HepG2 (cell line): ENCODE results near the gene C20orf144. TPM values are rescaled to one million over a fixed set of nuclear protein-coding genes. Genes with fewer than 3 reads are reported as not detected.

ENCODE experiments used
- ATAC-seq: fragments of 200-7000 bp; cut with Tn5 transposase; 3 replicates; pipeline ENCODE4 v1.9.1; 2020; ENCODE audit warnings: mild to moderate bottlenecking, moderate library complexity
- BruUV-seq: library from RNA; stranded (reverse); fragments of 400-500 nt; replicated peaks from 2 replicates; lab custom pipeline; 2021; lab: Mats Ljungman, UMichigan
- CTCF ChIA-PET: fragments of 300-600 bp; formaldehyde crosslinking; extraction: SDS; loops from one replicate; lab custom pipeline; 2021; ENCODE audit warnings: low total read pairs, inconsistent platforms, low intra/inter-chr PET ratio; lab: Yijun Ruan, JAX
- POLR2A ChIA-PET: fragments of 350-600 bp; sonication (Branson Sonifier 250); formaldehyde crosslinking; loops from one replicate; lab custom pipeline; 2020; ENCODE audit warnings: antibody characterized with exemption, inconsistent platforms; lab: Yijun Ruan, JAX
- DNase-seq: peaks from one replicate; pipeline ENCODE4 v3.0.0-alpha.2; 2015; ENCODE audit warnings: low spot score
- FAIRE-seq: peaks from 3 replicates; lab custom pipeline; 2011; peaks lifted over from hg19 to GRCh38; lab: Jason Lieb, UNC
- H2AFZ ChIP-seq: one replicate; pipeline ENCODE4 v1.6.1; 2011; ENCODE audit warnings: low read length, inconsistent platforms
- H3K27ac ChIP-seq: fragments of 300-600 bp; 3 replicates; pipeline ENCODE4 v1.8.0; 2011; ENCODE audit warnings: mixed run types, mild to moderate bottlenecking, mixed read lengths, low read length, inconsistent platforms; ENCODE audit not compliant: insufficient read depth; ENCODE audit errors: extremely low read length
- H3K27me3 ChIP-seq, 2 experiments: fragments of 200-600 bp in 1 of 2; 2 replicates in 1 of 2; 3 replicates in 1 of 2; pipeline versions ENCODE4 v1.6.0 to v1.8.0; 2011; ENCODE audit warnings: low read length in 2 of 2, mild to moderate bottlenecking in 2 of 2, moderate library complexity in 2 of 2, inconsistent platforms in 1 of 2; ENCODE audit not compliant: insufficient read depth in 2 of 2, control insufficient read depth in 1 of 2
- H3K36me3 ChIP-seq, 2 experiments: fragments of 200-600 bp in 1 of 2; replicated peaks in 1 of 2; 2 replicates in 1 of 2; 3 replicates in 1 of 2; pipeline versions ENCODE4 v1.5.1 to v1.8.0; 2011; ENCODE audit warnings: low read length in 2 of 2, inconsistent platforms in 1 of 2; ENCODE audit not compliant: insufficient read depth in 2 of 2, control insufficient read depth in 1 of 2
- H3K4me1 ChIP-seq: 2 replicates; pipeline ENCODE4 v1.5.1; 2012; ENCODE audit warnings: low read length, inconsistent platforms; ENCODE audit not compliant: insufficient read depth
- H3K4me2 ChIP-seq: 2 replicates; pipeline ENCODE4 v1.6.0; 2011; ENCODE audit warnings: low read depth, low read length, inconsistent platforms
- H3K4me3 ChIP-seq, 3 experiments: fragments of 200-600 bp in 1 of 3; sonication (generic), shearing (Covaris generic) in 1 of 3; replicated peaks in 1 of 3; 2 replicates each; pipeline ENCODE4 v1.5.1; 2011 to 2016; ENCODE audit warnings: low read length in 3 of 3, inconsistent platforms in 2 of 3, low read depth in 2 of 3, mild to moderate bottlenecking in 2 of 3, control low read depth in 1 of 3, mixed read lengths in 1 of 3; ENCODE audit not compliant: insufficient read depth in 1 of 3
- H3K79me2 ChIP-seq: one replicate; pipeline ENCODE4 v1.6.1; 2011; ENCODE audit warnings: low read length, inconsistent platforms; ENCODE audit not compliant: insufficient read depth
- H3K9ac ChIP-seq: 2 replicates; pipeline ENCODE4 v1.6.0; 2011; ENCODE audit warnings: mild to moderate bottlenecking, low read depth, low read length, inconsistent platforms; ENCODE audit not compliant: insufficient read depth
- H3K9me3 ChIP-seq: 2 replicates; pipeline ENCODE4 v1.5.1; 2012; ENCODE audit warnings: mild to moderate bottlenecking, low read length
- H4K20me1 ChIP-seq: 2 replicates; pipeline ENCODE4 v1.6.0; 2011; ENCODE audit warnings: inconsistent platforms, mild to moderate bottlenecking, low read length, moderate library complexity; ENCODE audit not compliant: insufficient read depth
- EHMT2 ChIP-seq: fragments of 200-600 bp; sonication (generic); IDR thresholded peaks from 2 replicates; pipeline ENCODE4 v1.7.0; 2017; ENCODE audit warnings: antibody characterized with exemption, low read depth, low read length, borderline replicate concordance
- NFYC ChIP-seq: IDR thresholded peaks from 2 replicates; pipeline ENCODE4 v1.6.1; 2016; ENCODE audit warnings: missing genetic modification reagents, missing compliant biosample characterization
- POLR2AphosphoS5 ChIP-seq: IDR thresholded peaks from 2 replicates; pipeline ENCODE4 v1.6.1; 2012; ENCODE audit warnings: low read depth, low read length
- RXRB ChIP-seq: IDR thresholded peaks from 2 replicates; pipeline ENCODE4 v1.6.1; 2016; ENCODE audit warnings: borderline replicate concordance, missing genetic modification reagents, missing compliant biosample characterization
- ZNF10 ChIP-seq: sonication (generic); formaldehyde crosslinking; IDR thresholded peaks from 2 replicates; pipeline ENCODE4 v1.4.0; 2020; ENCODE audit warnings: mild to moderate bottlenecking, low read depth, missing genetic modification reagents, borderline replicate concordance
- ZNF788 ChIP-seq: sonication (generic); formaldehyde crosslinking; IDR thresholded peaks from 2 replicates; pipeline ENCODE4 v1.5.0; 2020; ENCODE audit warnings: mild to moderate bottlenecking, missing genetic modification reagents, borderline replicate concordance
- ZNF839 ChIP-seq: sonication (generic); formaldehyde crosslinking; IDR thresholded peaks from 2 replicates; pipeline ENCODE4 v1.4.0; 2020; ENCODE audit warnings: missing genetic modification reagents, mild to moderate bottlenecking, borderline replicate concordance
- WGBS: methylation state at CpG from one replicate; pipeline ENCODE4 v1.1.6; 2017; ENCODE audit warnings: low lambda C conversion rate; 5-methylcytosine and 5-hydroxymethylcytosine counted together
- in situ Hi-C: cut with HindIII; loops from 2 replicates; pipeline ENCODE4 v1.10.0; 2017; ENCODE audit warnings: low pct_unique_long_range_greater_than_20kb; ENCODE audit not compliant: extremely low pct_ligation_motif_present
- intact Hi-C: fragments of 100-400 bp; cut with micrococcal nuclease; formaldehyde crosslinking; loops from one replicate; pipeline ENCODE4 v1.10.0; 2022; ENCODE audit not compliant: unreplicated experiment
- polyA plus RNA-seq, 8 experiments: library from polyadenylated mRNA; depleted of rRNA in 3 of 8; stranded (reverse) in 7 of 8; unstranded in 1 of 8; fragments of >200 nt; fragmentation: Illumina TruSeq in 4 of 8; extraction: Trizol in 4 of 8; gene quantifications; 2 replicates each; pipeline versions ENCODE4 v1.2.1 to v1.2.3, GENCODE V29; 2011 to 2016; ENCODE audit warnings: low read depth in 4 of 8, missing spikeins in 1 of 8, mixed read lengths in 1 of 8; ENCODE audit not compliant: insufficient read depth in 1 of 8
- total RNA-seq, 5 experiments: library from RNA; depleted of rRNA; stranded (reverse); fragments of >200 nt; fragmentation: Illumina TruSeq; extraction: Trizol; gene quantifications; 2 replicates each; pipeline ENCODE4 v1.2.3, GENCODE V29; 2016; ENCODE audit warnings: low read depth in 1 of 5
- TF ChIP-seq, protein P1 (sequence below): sonication (generic); formaldehyde crosslinking; IDR thresholded peaks from 2 replicates; pipeline ENCODE4 v1.4.0; 2020; ENCODE audit warnings: missing genetic modification reagents, mild to moderate bottlenecking, borderline replicate concordance
- TF ChIP-seq, protein P2 (sequence below): sonication (generic); formaldehyde crosslinking; IDR thresholded peaks from 2 replicates; pipeline ENCODE4 v1.9.0; 2022; ENCODE audit warnings: missing genetic modification reagents, mild to moderate bottlenecking, borderline replicate concordance
- TF ChIP-seq, protein P3 (sequence below): sonication (generic); formaldehyde crosslinking; IDR thresholded peaks from 2 replicates; pipeline ENCODE4 v1.5.1; 2020; ENCODE audit warnings: mild to moderate bottlenecking, missing genetic modification reagents

The C20orf144 gene
- total and polyA plus RNA-seq, 2 of the 13 experiments (the other 11 are each of a cell fraction or from before 2014, with no cell fraction given), result 0.09 to 0.16 TPM

DNA sequence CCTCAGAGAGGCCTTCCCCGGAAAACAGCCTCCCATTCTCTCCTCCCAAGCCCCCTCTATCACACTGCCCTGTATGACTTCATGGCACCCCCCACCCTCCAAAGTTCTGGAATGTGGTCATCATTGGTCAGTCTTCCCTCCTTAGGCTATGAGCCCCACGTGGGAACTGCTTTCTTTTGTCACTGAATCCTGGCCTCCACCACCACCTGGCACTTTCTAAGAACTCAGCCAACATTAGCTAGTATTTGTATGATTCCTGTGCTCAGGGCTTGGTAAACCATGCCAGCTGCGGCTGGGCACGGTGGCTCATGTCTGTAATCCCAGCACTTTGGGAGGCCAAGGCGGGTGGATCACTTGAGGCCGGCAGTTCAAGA, 32.5 kb downstream of the C20orf144 start:
- no peak; the same call in 2 of the 3 replicates for ATAC-seq
- ChIA-PET CTCF (no interaction called here), POLR2A (interaction anchor here (2.0 kb wide), 1 partner anchor 9 kb away, joined by 6 read pairs; no protein-coding TSS in a partner anchor)
- 64% methylated on average over 6 of the region's 6 CpGs for WGBS
- in situ Hi-C loops (no loop called here), intact Hi-C loops (no loop called here)
- no peaks in the 10 kb centered on the region for H3K36me3 ChIP-seq
- no peaks in the 10 kb centered on the region for H3K79me2 ChIP-seq
- DNase-seq, result no peak
- no peaks in the 10 kb centered on the region for H4K20me1 ChIP-seq
- no peak overlapping the region for H3K27ac ChIP-seq
- peaks cover 52% of the 10 kb centered on the region for H3K4me1 ChIP-seq
- FAIRE-seq, result no peak
- H3K27me3 ChIP-seq, result no peaks in the 10 kb centered on the region
- no peak overlapping the region for H3K4me2 ChIP-seq
- H3K9me3 ChIP-seq, result no peaks in the 10 kb centered on the region
- no peak for TF ChIP-seq EHMT2
- TF ChIP-seq, protein P1, sequence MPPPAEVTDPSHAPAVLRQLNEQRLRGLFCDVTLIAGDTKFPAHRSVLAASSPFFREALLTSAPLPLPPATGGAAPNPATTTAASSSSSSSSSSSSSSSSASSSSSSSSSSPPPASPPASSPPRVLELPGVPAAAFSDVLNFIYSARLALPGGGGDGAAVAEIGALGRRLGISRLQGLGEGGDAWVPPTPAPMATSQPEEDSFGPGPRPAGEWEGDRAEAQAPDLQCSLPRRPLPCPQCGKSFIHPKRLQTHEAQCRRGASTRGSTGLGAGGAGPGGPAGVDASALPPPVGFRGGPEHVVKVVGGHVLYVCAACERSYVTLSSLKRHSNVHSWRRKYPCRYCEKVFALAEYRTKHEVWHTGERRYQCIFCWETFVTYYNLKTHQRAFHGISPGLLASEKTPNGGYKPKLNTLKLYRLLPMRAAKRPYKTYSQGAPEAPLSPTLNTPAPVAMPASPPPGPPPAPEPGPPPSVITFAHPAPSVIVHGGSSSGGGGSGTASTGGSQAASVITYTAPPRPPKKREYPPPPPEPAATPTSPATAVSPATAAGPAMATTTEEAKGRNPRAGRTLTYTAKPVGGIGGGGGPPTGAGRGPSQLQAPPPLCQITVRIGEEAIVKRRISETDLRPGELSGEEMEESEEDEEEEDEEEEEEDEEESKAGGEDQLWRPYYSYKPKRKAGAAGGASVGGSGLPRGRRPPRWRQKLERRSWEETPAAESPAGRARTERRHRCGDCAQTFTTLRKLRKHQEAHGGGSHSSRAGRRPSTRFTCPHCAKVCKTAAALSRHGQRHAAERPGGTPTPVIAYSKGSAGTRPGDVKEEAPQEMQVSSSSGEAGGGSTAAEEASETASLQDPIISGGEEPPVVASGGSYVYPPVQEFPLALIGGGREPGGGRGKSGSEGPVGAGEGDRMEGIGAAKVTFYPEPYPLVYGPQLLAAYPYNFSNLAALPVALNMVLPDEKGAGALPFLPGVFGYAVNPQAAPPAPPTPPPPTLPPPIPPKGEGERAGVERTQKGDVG, result 0 out of 2 replicates have a peak, but pooled peaks have one; percentile 2
- no peak for TF ChIP-seq POLR2AphosphoS5
- no peak for TF ChIP-seq RXRB (CRISPR knock-in tag)
- TF ChIP-seq, protein P2, sequence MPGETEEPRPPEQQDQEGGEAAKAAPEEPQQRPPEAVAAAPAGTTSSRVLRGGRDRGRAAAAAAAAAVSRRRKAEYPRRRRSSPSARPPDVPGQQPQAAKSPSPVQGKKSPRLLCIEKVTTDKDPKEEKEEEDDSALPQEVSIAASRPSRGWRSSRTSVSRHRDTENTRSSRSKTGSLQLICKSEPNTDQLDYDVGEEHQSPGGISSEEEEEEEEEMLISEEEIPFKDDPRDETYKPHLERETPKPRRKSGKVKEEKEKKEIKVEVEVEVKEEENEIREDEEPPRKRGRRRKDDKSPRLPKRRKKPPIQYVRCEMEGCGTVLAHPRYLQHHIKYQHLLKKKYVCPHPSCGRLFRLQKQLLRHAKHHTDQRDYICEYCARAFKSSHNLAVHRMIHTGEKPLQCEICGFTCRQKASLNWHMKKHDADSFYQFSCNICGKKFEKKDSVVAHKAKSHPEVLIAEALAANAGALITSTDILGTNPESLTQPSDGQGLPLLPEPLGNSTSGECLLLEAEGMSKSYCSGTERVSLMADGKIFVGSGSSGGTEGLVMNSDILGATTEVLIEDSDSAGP (CRISPR knock-in tag), result 0 out of 2 replicates have a peak, but pooled peaks have one; percentile 15
- no peak for TF ChIP-seq NFYC (CRISPR knock-in tag)
- TF ChIP-seq, protein P3, sequence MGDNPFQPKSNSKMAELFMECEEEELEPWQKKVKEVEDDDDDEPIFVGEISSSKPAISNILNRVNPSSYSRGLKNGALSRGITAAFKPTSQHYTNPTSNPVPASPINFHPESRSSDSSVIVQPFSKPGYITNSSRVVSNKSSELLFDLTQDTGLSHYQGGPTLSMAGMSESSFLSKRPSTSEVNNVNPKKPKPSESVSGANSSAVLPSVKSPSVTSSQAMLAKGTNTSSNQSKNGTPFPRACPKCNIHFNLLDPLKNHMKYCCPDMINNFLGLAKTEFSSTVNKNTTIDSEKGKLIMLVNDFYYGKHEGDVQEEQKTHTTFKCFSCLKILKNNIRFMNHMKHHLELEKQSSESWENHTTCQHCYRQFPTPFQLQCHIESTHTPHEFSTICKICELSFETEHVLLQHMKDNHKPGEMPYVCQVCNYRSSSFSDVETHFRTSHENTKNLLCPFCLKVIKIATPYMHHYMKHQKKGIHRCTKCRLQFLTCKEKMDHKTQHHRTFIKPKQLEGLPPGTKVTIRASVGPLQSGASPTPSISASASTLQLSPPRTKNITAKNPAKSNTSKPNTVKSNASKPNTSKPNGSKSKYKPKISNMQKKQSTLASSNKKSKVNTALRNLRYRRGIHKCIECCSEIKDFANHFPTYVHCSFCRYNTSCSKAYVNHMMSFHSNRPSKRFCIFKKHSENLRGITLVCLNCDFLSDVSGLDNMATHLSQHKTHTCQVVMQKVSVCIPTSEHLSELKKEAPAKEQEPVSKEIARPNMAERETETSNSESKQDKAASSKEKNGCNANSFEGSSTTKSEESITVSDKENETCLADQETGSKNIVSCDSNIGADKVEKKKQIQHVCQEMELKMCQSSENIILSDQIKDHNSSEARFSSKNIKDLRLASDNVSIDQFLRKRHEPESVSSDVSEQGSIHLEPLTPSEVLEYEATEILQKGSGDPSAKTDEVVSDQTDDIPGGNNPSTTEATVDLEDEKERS (CRISPR knock-in tag), result no peak
- no peak for TF ChIP-seq ZNF839 (CRISPR knock-in tag)
- TF ChIP-seq ZNF10 (CRISPR knock-in tag), result no peak
- 0 out of 2 replicates have a peak, but pooled peaks have one; percentile 35 for TF ChIP-seq ZNF788
- no TSS peak for BruUV-seq
- no peak overlapping the region for H3K9ac ChIP-seq
- no peak overlapping the region for H2AFZ ChIP-seq
- H3K4me3 ChIP-seq, result no peak overlapping the region
